Loucy (cell line): ENCODE data around the gene STX10.

Experiments used
- H2AFZ ChIP-seq: fragments of 200-600 bp; sonication (generic); 2 replicates; pipeline ENCODE4 v1.6.0; 2016; ENCODE audit warnings: antibody characterized with exemption, mild to moderate bottlenecking, low read length, moderate library complexity
- H3F3A ChIP-seq: fragments of 200-600 bp; 2 replicates; pipeline ENCODE4 v1.6.0; 2016; ENCODE audit warnings: antibody characterized with exemption, low read depth, mild to moderate bottlenecking
- H3K27me3 ChIP-seq: fragments of 200-600 bp; sonication (generic); 2 replicates; pipeline ENCODE4 v1.6.1; 2014; ENCODE audit warnings: low read length, mild to moderate bottlenecking; ENCODE audit not compliant: insufficient read depth, poor library complexity, severe bottlenecking
- H3K36me3 ChIP-seq: fragments of 200-600 bp; sonication (generic); 2 replicates; pipeline ENCODE4 v1.6.1; 2016; ENCODE audit warnings: low read length; ENCODE audit not compliant: insufficient read depth
- H3K4me1 ChIP-seq: fragments of 200-600 bp; sonication (generic); 2 replicates; pipeline ENCODE4 v1.5.1; 2014; ENCODE audit warnings: low read length, mild to moderate bottlenecking; ENCODE audit not compliant: insufficient read depth, poor library complexity, severe bottlenecking
- H3K4me2 ChIP-seq: fragments of 200-600 bp; sonication (generic); 2 replicates; pipeline ENCODE4 v1.6.0; 2014; ENCODE audit warnings: antibody characterized with exemption, low read length, low read depth, mild to moderate bottlenecking; ENCODE audit not compliant: poor library complexity, severe bottlenecking
- H3K4me3 ChIP-seq: fragments of 200-600 bp; sonication (generic); 2 replicates; pipeline ENCODE4 v1.5.1; 2014; ENCODE audit warnings: low read length, mild to moderate bottlenecking, mixed read lengths; ENCODE audit not compliant: poor library complexity, severe bottlenecking
- H3K79me2 ChIP-seq: fragments of 200-600 bp; sonication (generic); 2 replicates; pipeline ENCODE4 v1.6.1; 2014; ENCODE audit warnings: low read length; ENCODE audit not compliant: insufficient read depth
- H3K9ac ChIP-seq: fragments of 200-600 bp; sonication (generic); 2 replicates; pipeline ENCODE4 v1.6.0; 2014; ENCODE audit warnings: mild to moderate bottlenecking, low read depth, low read length, moderate library complexity; ENCODE audit not compliant: poor library complexity, severe bottlenecking
- H3K9me2 ChIP-seq: fragments of 200-600 bp; sonication (generic); replicated peaks from 2 replicates; pipeline ENCODE4 v1.6.1; 2016; ENCODE audit warnings: low read depth, low read length, mixed read lengths
- H3K9me3 ChIP-seq: fragments of 200-600 bp; sonication (generic); 2 replicates; pipeline ENCODE4 v1.6.1; 2014; ENCODE audit warnings: mild to moderate bottlenecking, antibody characterized with exemption, low read length, low read depth; ENCODE audit not compliant: insufficient read depth
- H4K20me1 ChIP-seq: fragments of 200-600 bp; sonication (generic); 2 replicates; pipeline ENCODE4 v1.6.0; 2014; ENCODE audit warnings: antibody characterized with exemption, low read length, mild to moderate bottlenecking; ENCODE audit not compliant: insufficient read depth, poor library complexity, severe bottlenecking
- EZH2phosphoT487 ChIP-seq: fragments of 200-600 bp; IDR thresholded peaks from 2 replicates; pipeline ENCODE4 v1.6.1; 2018; ENCODE audit warnings: antibody characterized with exemption, mild to moderate bottlenecking, moderate library complexity, borderline replicate concordance
- TF ChIP-seq, protein P1 (sequence below): fragments of 200-600 bp; sonication (generic); conservative IDR thresholded peaks from 2 replicates; pipeline ENCODE4 v1.5.1; 2014; ENCODE audit warnings: mild to moderate bottlenecking, antibody characterized with exemption, low read length

The STX10 gene

DNA sequence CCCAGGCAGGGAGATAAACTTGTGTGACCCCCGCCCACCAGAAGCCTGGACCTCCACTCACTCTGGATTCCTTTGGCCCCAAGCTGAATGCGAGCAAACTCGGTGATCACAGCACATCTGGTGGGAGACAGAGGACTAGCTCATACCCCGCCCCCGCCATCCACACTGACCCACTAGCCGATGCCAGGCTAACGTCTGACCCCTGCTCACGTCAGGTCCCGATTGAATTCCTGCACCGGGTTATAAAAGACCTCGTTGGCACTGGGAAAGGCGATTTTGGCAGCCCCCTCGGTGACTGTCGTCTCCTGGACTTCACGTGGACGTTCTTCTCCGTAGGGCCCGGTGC lies 34.3 kb downstream of the STX10 start:
- TF ChIP-seq, protein P1, sequence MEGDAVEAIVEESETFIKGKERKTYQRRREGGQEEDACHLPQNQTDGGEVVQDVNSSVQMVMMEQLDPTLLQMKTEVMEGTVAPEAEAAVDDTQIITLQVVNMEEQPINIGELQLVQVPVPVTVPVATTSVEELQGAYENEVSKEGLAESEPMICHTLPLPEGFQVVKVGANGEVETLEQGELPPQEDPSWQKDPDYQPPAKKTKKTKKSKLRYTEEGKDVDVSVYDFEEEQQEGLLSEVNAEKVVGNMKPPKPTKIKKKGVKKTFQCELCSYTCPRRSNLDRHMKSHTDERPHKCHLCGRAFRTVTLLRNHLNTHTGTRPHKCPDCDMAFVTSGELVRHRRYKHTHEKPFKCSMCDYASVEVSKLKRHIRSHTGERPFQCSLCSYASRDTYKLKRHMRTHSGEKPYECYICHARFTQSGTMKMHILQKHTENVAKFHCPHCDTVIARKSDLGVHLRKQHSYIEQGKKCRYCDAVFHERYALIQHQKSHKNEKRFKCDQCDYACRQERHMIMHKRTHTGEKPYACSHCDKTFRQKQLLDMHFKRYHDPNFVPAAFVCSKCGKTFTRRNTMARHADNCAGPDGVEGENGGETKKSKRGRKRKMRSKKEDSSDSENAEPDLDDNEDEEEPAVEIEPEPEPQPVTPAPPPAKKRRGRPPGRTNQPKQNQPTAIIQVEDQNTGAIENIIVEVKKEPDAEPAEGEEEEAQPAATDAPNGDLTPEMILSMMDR, result no peak
- no peak for TF ChIP-seq EZH2phosphoT487
- H3K4me1 ChIP-seq, result peaks cover 37% of the 10 kb centered on the region
- peak overlapping the region; percentile 71 for H3K9ac ChIP-seq
- H3K27me3 ChIP-seq, result no peaks in the 10 kb centered on the region
- H3F3A ChIP-seq, result no peaks in the 10 kb centered on the region
- H2AFZ ChIP-seq, result no peak overlapping the region
- peak overlapping the region; percentile 92 for H3K4me3 ChIP-seq
- no peaks in the 10 kb centered on the region for H3K9me2 ChIP-seq
- H3K79me2 ChIP-seq, result peaks cover 53% of the 10 kb centered on the region
- no peaks in the 10 kb centered on the region for H3K9me3 ChIP-seq
- peak overlapping the region; percentile 95 for H3K4me2 ChIP-seq
- H3K36me3 ChIP-seq, result no peaks in the 10 kb centered on the region
- peaks cover 31% of the 10 kb centered on the region for H4K20me1 ChIP-seq

DNA sequence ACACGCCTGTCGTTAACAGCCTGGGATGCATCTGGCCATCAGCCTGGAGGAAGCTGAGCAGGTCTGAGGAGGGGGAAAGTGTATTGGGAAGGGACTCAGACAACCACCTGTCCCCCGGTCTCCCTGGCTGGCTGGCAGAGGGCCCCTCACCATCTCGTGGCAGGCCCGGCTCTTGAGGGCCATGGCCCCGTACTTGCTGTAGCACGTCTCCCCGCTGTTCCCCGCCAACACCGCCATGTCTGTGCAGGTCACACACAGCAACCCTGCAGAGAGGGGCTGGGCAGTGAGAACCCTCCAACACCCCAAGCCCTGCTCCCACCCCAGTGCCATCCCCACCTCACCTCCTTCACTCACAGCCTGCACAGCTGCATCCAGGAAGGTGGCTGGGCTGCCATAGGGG lies 37.6 kb downstream of the STX10 start:
- H3K9ac ChIP-seq, result no peak overlapping the region
- H3K36me3 ChIP-seq, result no peaks in the 10 kb centered on the region; the same call in 1 of the 2 replicates
- no peaks in the 10 kb centered on the region for H3K9me2 ChIP-seq
- no peak overlapping the region for H2AFZ ChIP-seq
- TF ChIP-seq, protein P1, result no peak
- no peak for TF ChIP-seq EZH2phosphoT487
- no peaks in the 10 kb centered on the region for H3K27me3 ChIP-seq
- H3K9me3 ChIP-seq, result no peaks in the 10 kb centered on the region
- H3F3A ChIP-seq, result no peaks in the 10 kb centered on the region
- peaks cover 5% of the 10 kb centered on the region for H4K20me1 ChIP-seq
- peaks cover 17% of the 10 kb centered on the region for H3K4me1 ChIP-seq
- H3K79me2 ChIP-seq, result peaks cover 32% of the 10 kb centered on the region; the same call in 1 of the 2 replicates
- H3K4me2 ChIP-seq, result no peak overlapping the region
- H3K4me3 ChIP-seq, result no peak overlapping the region

DNA sequence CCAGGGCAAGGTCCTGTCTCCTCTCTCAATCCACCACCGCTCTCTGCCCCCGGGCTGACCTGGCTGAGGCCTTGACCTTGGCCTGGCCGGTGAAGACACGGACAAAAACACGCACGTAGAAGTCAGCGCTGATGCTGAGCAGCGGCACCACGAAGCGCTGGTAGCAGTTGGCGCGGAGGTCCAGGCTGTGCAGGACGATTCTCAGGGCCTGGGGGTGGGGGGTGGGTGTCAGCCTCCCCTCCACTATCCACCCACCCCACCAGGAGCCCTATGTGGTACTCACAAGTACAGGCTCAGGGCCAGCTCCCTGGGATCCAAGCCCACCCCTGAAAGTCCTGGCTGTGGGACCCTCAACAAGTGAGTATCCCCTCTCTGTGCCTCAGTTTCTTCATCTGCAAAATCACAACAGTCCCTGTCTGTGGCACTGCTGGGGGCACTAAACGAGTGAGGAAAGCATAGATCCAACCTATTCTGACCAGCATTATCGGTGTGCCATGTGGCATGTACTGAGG lies 40.0 kb downstream of the STX10 start:
- Histone ChIP-seq H3K9me3 (no peaks in the 10 kb centered on the region), H3K36me3 (no peaks in the 10 kb centered on the region; the same call in 1 of the 2 replicates), H3K27me3 (no peaks in the 10 kb centered on the region), H3F3A (peaks cover 3% of the 10 kb centered on the region; the same call in 1 of the 2 replicates), H3K4me1 (peaks cover under 1% of the 10 kb centered on the region), H3K79me2 (peaks cover 34% of the 10 kb centered on the region), H2AFZ (no peak overlapping the region), H3K4me2 (no peak overlapping the region), H3K9me2 (no peaks in the 10 kb centered on the region), H4K20me1 (peaks cover 1% of the 10 kb centered on the region), H3K4me3 (no peak overlapping the region), H3K9ac (no peak overlapping the region)
- TF ChIP-seq, protein P1, result no peak
- no peak for TF ChIP-seq EZH2phosphoT487
